Sigmoid colon (tissue), 3 donors: ENCODE results near the gene SYT5.

Experiments
- POLR2A ChIP-seq, 2 donors: fragments of 450-650 bp; IDR thresholded peaks; one replicate each; pipeline ENCODE4 v1.6.1; 2016; ENCODE audit warnings: antibody characterized with exemption in 2 of 2, mild to moderate bottlenecking in 2 of 2, moderate library complexity in 2 of 2
- TF ChIP-seq, protein P1 (sequence below), 4 experiments: fragments of 450-650 bp in 3 of 4; fragments of 200-600 bp in 1 of 4; IDR thresholded peaks; one replicate each; pipeline ENCODE4 v1.5.1; 2016 to 2019; ENCODE audit warnings: antibody characterized with exemption in 4 of 4, mild to moderate bottlenecking in 3 of 4, moderate library complexity in 2 of 4

DNA sequence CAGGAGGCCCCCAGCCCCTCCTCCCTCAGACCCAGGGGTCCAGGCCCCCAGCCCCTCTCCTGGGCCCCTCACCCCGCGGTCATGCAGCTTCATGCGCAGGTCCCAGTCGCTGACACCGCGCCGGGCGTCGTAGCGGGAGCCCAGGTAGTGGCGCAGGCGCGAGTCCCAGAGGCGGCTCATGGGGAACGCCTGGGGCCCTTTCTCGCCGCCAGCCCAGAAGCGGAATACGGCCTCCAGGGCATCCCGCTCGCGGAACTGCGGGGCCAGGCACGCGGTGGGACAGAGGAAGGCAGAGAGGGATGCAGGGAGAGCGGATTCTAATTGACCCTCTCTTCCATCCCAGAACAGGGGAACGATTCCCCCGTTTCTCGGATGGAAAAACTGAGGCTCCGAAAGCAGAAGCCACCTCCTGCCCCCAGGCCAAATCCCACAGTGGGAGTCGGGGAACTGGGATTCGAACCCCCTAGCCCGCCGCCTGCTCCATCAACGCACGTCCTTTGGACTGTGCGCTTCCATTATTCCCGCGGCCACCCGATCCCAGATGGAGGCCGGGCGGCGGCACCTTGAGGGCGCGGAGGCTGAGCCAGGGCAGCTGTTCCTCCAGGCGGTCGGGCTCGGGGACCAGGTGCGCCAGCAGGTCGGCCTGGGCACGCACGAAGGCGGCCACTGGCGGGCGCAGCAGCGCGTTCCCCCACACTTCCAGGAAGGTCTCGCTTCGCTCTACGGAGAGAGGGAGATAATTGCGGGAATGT, 18.3 kb downstream of the SYT5 start:
- no peak for TF ChIP-seq POLR2A (IDR thresholded peaks at IDR 0.05)
- TF ChIP-seq, protein P1, sequence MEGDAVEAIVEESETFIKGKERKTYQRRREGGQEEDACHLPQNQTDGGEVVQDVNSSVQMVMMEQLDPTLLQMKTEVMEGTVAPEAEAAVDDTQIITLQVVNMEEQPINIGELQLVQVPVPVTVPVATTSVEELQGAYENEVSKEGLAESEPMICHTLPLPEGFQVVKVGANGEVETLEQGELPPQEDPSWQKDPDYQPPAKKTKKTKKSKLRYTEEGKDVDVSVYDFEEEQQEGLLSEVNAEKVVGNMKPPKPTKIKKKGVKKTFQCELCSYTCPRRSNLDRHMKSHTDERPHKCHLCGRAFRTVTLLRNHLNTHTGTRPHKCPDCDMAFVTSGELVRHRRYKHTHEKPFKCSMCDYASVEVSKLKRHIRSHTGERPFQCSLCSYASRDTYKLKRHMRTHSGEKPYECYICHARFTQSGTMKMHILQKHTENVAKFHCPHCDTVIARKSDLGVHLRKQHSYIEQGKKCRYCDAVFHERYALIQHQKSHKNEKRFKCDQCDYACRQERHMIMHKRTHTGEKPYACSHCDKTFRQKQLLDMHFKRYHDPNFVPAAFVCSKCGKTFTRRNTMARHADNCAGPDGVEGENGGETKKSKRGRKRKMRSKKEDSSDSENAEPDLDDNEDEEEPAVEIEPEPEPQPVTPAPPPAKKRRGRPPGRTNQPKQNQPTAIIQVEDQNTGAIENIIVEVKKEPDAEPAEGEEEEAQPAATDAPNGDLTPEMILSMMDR (IDR thresholded peaks at IDR 0.05): no peak
